Uterus (tissue), 4 donors: ENCODE measurements around the gene CCDC179. TPM values are rescaled to one million over a fixed set of nuclear protein-coding genes. Genes with fewer than 3 reads are reported as not detected.

Experiments
- DNase-seq, 2 donors: peaks; one replicate each; pipeline ENCODE4 v3.0.0-alpha.2; 2019 to 2020
- H3K27ac ChIP-seq, 2 donors: fragments of 200-600 bp; sonication (generic); 1 replicate in 1 of 2; 2 replicates in 1 of 2; pipeline ENCODE4 v1.5.1; 2016 to 2018
- H3K27me3 ChIP-seq, 2 donors: fragments of 200-600 bp; sonication (generic); one replicate each; pipeline ENCODE4 v1.5.1; 2018 to 2019; ENCODE audit warnings: control low read depth in 1 of 2
- H3K36me3 ChIP-seq, 2 donors: fragments of 200-600 bp; sonication (generic); one replicate each; pipeline ENCODE4 v1.5.1; 2019; ENCODE audit warnings: control low read depth in 1 of 2
- H3K4me1 ChIP-seq, 2 donors: fragments of 200-600 bp; sonication (generic); one replicate each; pipeline ENCODE4 v1.5.1; 2018 to 2019; ENCODE audit warnings: control low read depth in 1 of 2
- H3K4me3 ChIP-seq, 2 donors: fragments of 200-600 bp; sonication (generic); 1 replicate in 1 of 2; 2 replicates in 1 of 2; pipeline ENCODE4 v1.5.1; 2018 to 2019; ENCODE audit warnings: mild to moderate bottlenecking in 1 of 2
- H3K9me3 ChIP-seq, 2 donors: fragments of 200-600 bp; sonication (generic); one replicate each; pipeline ENCODE4 v1.5.1; 2019; ENCODE audit warnings: control low read depth in 1 of 2
- POLR2A ChIP-seq, 2 donors: fragments of 450-650 bp; IDR thresholded peaks; one replicate each; pipeline ENCODE4 v1.6.1; 2016; ENCODE audit warnings: antibody characterized with exemption in 2 of 2, mild to moderate bottlenecking in 1 of 2, moderate library complexity in 1 of 2
- intact Hi-C: fragments of 100-400 bp; cut with DNase I; formaldehyde crosslinking; loops from one replicate; pipeline ENCODE4 v1.15.1; 2023; ENCODE audit warnings: low total_unique reads
- total RNA-seq, 4 donors: library from RNA; depleted of rRNA in 3 of 4; stranded (reverse); fragments of >200 nt in 3 of 4; gene quantifications; one replicate each; pipeline versions ENCODE4 v1.1.0 to v1.2.4, GENCODE V29; 2014 to 2023
- TF ChIP-seq, protein P1 (sequence below), 4 experiments: fragments of 200-600 bp in 2 of 4; fragments of 450-650 bp in 2 of 4; sonication (generic) in 2 of 4; IDR thresholded peaks; one replicate each; pipeline ENCODE4 v1.5.1; 2016 to 2019; ENCODE audit warnings: antibody characterized with exemption in 4 of 4, mild to moderate bottlenecking in 2 of 4, moderate library complexity in 1 of 4
- donor health status: DM: yes; HTN: yes; CAD: no.

Gene CCDC179
- total RNA-seq, 4 donors from 2014 or later: not detected

DNA sequence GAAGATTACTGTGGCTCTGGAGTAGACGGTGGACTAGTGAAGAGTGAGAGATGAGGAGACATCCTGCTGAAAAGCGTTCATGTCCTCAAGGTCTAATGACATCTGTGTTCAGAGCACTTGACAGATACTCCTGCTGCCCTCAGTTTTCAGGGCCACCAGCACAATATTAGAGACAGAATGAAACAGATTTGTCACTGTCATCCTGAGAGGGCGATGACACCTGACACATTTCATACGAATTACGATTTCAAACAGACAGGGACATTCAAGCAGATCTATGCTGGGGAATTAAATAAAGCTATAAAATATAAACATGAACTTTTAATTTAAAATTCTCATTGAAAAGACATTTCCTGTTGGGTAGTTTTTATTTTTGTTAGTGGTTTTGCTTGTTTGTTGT is 59.8 kb downstream of the CCDC179 start:
- H3K27ac ChIP-seq: no peak overlapping the region
- H3K9me3 ChIP-seq: no peaks in the 10 kb centered on the region
- TF ChIP-seq, protein P1, sequence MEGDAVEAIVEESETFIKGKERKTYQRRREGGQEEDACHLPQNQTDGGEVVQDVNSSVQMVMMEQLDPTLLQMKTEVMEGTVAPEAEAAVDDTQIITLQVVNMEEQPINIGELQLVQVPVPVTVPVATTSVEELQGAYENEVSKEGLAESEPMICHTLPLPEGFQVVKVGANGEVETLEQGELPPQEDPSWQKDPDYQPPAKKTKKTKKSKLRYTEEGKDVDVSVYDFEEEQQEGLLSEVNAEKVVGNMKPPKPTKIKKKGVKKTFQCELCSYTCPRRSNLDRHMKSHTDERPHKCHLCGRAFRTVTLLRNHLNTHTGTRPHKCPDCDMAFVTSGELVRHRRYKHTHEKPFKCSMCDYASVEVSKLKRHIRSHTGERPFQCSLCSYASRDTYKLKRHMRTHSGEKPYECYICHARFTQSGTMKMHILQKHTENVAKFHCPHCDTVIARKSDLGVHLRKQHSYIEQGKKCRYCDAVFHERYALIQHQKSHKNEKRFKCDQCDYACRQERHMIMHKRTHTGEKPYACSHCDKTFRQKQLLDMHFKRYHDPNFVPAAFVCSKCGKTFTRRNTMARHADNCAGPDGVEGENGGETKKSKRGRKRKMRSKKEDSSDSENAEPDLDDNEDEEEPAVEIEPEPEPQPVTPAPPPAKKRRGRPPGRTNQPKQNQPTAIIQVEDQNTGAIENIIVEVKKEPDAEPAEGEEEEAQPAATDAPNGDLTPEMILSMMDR (IDR thresholded peaks at IDR 0.05): no peak
- TF ChIP-seq POLR2A (IDR thresholded peaks at IDR 0.05): no peak
- H3K27me3 ChIP-seq: no peaks in the 10 kb centered on the region
- H3K4me3 ChIP-seq: no peak overlapping the region
- intact Hi-C loops: no loop called here
- H3K4me1 ChIP-seq: no peaks in the 10 kb centered on the region
- no peaks in the 10 kb centered on the region for H3K36me3 ChIP-seq
- DNase-seq: no peak

DNA sequence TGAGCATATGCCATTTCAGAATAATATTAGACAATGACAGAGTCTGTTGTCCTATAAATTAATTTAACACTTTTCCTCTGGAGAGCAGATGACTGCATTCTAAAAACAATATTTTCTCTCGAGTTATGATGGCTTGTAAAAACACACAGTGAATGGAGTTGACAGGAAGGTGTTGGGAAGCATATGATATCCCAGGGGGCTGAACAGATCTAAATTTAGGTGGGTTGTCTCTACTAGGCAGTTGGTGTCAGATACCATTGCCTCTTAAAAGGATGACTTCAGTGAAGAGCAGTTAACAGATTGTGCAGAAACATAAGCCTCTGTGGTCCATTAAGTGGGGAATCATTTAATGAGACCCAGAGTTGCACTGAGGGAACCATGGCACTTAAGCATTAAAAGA is 61.4 kb downstream of the CCDC179 start:
- no peaks in the 10 kb centered on the region for H3K9me3 ChIP-seq
- no peak overlapping the region for H3K4me3 ChIP-seq
- no peaks in the 10 kb centered on the region for H3K27me3 ChIP-seq
- no peaks in the 10 kb centered on the region for H3K4me1 ChIP-seq
- no peaks in the 10 kb centered on the region for H3K36me3 ChIP-seq
- TF ChIP-seq POLR2A (IDR thresholded peaks at IDR 0.05): no peak
- TF ChIP-seq, protein P1 (IDR thresholded peaks at IDR 0.05): no peak
- intact Hi-C loops: no loop called here
- no peak for DNase-seq
- H3K27ac ChIP-seq: no peak overlapping the region

DNA sequence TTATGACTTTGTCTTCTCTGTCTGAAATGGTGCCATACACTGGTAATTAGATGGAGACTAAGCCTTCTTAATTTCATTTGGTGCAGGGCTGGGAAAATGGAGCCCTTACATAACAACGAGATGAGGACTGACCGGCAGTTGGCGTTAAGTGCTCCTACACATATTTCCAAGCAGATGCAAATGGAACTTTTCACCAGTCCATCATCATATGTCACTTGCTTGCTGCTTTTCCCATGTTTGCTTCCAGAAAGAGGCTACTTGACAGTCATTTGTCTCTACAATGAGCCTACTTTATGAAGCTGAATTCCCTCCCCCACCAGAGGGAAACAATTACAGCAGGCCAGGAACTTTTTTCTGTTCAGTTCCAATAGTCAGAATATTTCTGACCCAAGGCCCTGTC is 63.2 kb downstream of the CCDC179 start:
- H3K27ac ChIP-seq: no peak overlapping the region
- intact Hi-C loops: no loop called here
- no peak for DNase-seq
- H3K4me3 ChIP-seq: no peak overlapping the region
- no peak for TF ChIP-seq POLR2A (IDR thresholded peaks at IDR 0.05)
- TF ChIP-seq, protein P1 (IDR thresholded peaks at IDR 0.05): no peak
- no peaks in the 10 kb centered on the region for H3K27me3 ChIP-seq
- no peaks in the 10 kb centered on the region for H3K9me3 ChIP-seq
- H3K36me3 ChIP-seq: no peaks in the 10 kb centered on the region
- H3K4me1 ChIP-seq: no peaks in the 10 kb centered on the region

Other genes starting within 250 kb of the CCDC179 start
- 10 to 100 TPM in 2 of 4 donors, 1 to 10 TPM in 1, under 1 TPM in 1; 0.88 to 27.6 (median 6.4) TPM for gene FANCF, start 234.7 kb downstream of the CCDC179 start, total RNA-seq
- 10 to 100 TPM in 1 of 4 donors, 1 to 10 TPM in 1, under 1 TPM in 1, not detected in 1; 0.77 to 21.5 (median 5.1) TPM for gene GAS2, start 193.9 kb downstream of the CCDC179 start, total RNA-seq
- 10 to 100 TPM in 2 of 4 donors, 1 to 10 TPM in 2; 2.0 to 20.7 (median 11.9) TPM for gene SVIP, start 30.7 kb downstream of the CCDC179 start, total RNA-seq